ENCODE results near the gene TRIM29. TPM values are rescaled to one million over a fixed set of nuclear protein-coding genes. Genes with fewer than 3 reads are reported as not detected.

Gene TRIM29
- total RNA-seq, 1 experiment from 2014 or later: not detected

GRCh38 chr11:120131941-120132644 lies 5.8 kb downstream of the TRIM29 start:
- H3K27ac ChIP-seq (ENCODE audit: insufficient read length, low read depth, low read length): no peak overlapping the region
- H3K9me3 ChIP-seq (ENCODE audit: control insufficient read depth, low read depth, low read length): no peaks in the 10 kb centered on the region
- H3K27me3 ChIP-seq (ENCODE audit: insufficient read depth, low read length): no peaks in the 10 kb centered on the region
- H3K36me3 Mint-ChIP-seq (ENCODE audit: insufficient read depth in 1 of 3, low read depth in 3 of 3): no peaks in the 10 kb centered on the region
- H2AFZ ChIP-seq (ENCODE audit: low read length): no peak overlapping the region
- no peaks in the 10 kb centered on the region for H3K79me1 ChIP-seq (ENCODE audit: insufficient read depth, low read depth, low read length, poor library complexity, severe bottlenecking)
- WGBS (ENCODE audit: extremely low coverage, insufficient read length, low lambda C conversion rate): no CpG with 5 or more reads among the region's 12 CpGs
- H4K91ac ChIP-seq (ENCODE audit: insufficient read length, low read depth, low read length): no peak overlapping the region
- H2BK5ac ChIP-seq (ENCODE audit: insufficient read length, low read length): no peak overlapping the region
- H3K4me1 ChIP-seq (ENCODE audit: insufficient read depth, low read length): no peaks in the 10 kb centered on the region
- no peak overlapping the region for H2AK5ac ChIP-seq (ENCODE audit: insufficient read length, low read length)
- no peaks in the 10 kb centered on the region for H3K9me3 Mint-ChIP-seq
- no peak overlapping the region for H3K56ac ChIP-seq (ENCODE audit: insufficient read length, low read depth, low read length)
- H3K23me2 ChIP-seq (ENCODE audit: insufficient read length, low read depth, low read length, poor library complexity, severe bottlenecking): no peaks in the 10 kb centered on the region
- no peak overlapping the region for H4K5ac ChIP-seq (ENCODE audit: insufficient read length, low read depth, low read length)
- H3K4me2 ChIP-seq (ENCODE audit: insufficient read depth, insufficient read length, low read length): no peak overlapping the region
- peaks cover 75% of the 10 kb centered on the region for H3K27me3 Mint-ChIP-seq (ENCODE audit: low read depth)
- no peak overlapping the region for H3K4ac ChIP-seq (ENCODE audit: low read depth, low read length)
- no peak overlapping the region for H2BK15ac ChIP-seq (ENCODE audit: low read depth, low read length)
- no peak overlapping the region for H3K18ac ChIP-seq (ENCODE audit: insufficient read length, low read depth, low read length)
- peaks cover under 1% of the 10 kb centered on the region for H4K20me1 ChIP-seq (ENCODE audit: control insufficient read depth, insufficient read depth, insufficient read length)
- H2BK20ac ChIP-seq (ENCODE audit: low read depth, low read length, poor library complexity, severe bottlenecking): no peak overlapping the region
- H4K8ac ChIP-seq (replicated peaks; ENCODE audit: insufficient read length, low read depth, low read length): no peak overlapping the region
- no peak for TF ChIP-seq CTCF (conservative IDR thresholded peaks at IDR 0.05)
- no peak overlapping the region for H2BK120ac ChIP-seq (ENCODE audit: low read depth, low read length, poor library complexity, severe bottlenecking)
- no peak overlapping the region for H3K4me3 Mint-ChIP-seq
- H2BK12ac ChIP-seq (ENCODE audit: insufficient read length, low read depth, low read length): no peak overlapping the region
- H3K23ac ChIP-seq (ENCODE audit: insufficient read length, low read depth, low read length): no peak overlapping the region
- no peak for DNase-seq
- H3K79me2 ChIP-seq (ENCODE audit: insufficient read depth, low read length): no peaks in the 10 kb centered on the region
- H3T11ph ChIP-seq (ENCODE audit: low read length): no peak overlapping the region
- no peak overlapping the region for H3K9ac ChIP-seq (ENCODE audit: extremely low read depth, insufficient read length, low read length)
- H3K27ac Mint-ChIP-seq: no peak overlapping the region
- peaks cover 2 to 3% of the 10 kb centered on the region in 2 experiments; a peak in 3 of 4 replicates for H3K4me1 Mint-ChIP-seq
- no peak overlapping the region for H3K14ac ChIP-seq (ENCODE audit: insufficient read depth, low read length)

Measured in H9 (cell line).